Hepatocyte (in vitro differentiated cells): Measurements from ENCODE around the gene ZNF547. TPM values are rescaled to one million over a fixed set of nuclear protein-coding genes. Genes with fewer than 3 reads are reported as not detected.

Experiments used
- DNase-seq: peaks from one replicate; pipeline ENCODE4 v3.0.0-alpha.2; 2016; ENCODE audit warnings: low spot score
- H2AFZ ChIP-seq: fragments of 200-600 bp; sonication (generic); 2 replicates; pipeline ENCODE4 v1.6.0; 2016; ENCODE audit warnings: antibody characterized with exemption, mild to moderate bottlenecking
- H3K27ac ChIP-seq: fragments of 200-600 bp; sonication (generic); 2 replicates; pipeline ENCODE4 v1.5.1; 2016; ENCODE audit warnings: mild to moderate bottlenecking
- H3K27me3 ChIP-seq: fragments of 200-600 bp; sonication (generic); 2 replicates; pipeline ENCODE4 v1.6.1; 2016
- H3K36me3 ChIP-seq: fragments of 200-600 bp; sonication (generic); replicated peaks from 2 replicates; pipeline ENCODE4 v1.5.1; 2016; ENCODE audit warnings: low read depth; ENCODE audit not compliant: insufficient read depth
- H3K4me1 ChIP-seq: fragments of 200-600 bp; sonication (generic); 2 replicates; pipeline ENCODE4 v1.5.1; 2016; ENCODE audit warnings: mild to moderate bottlenecking, moderate library complexity; ENCODE audit not compliant: insufficient read depth
- H3K4me2 ChIP-seq: fragments of 200-600 bp; sonication (generic); 2 replicates; pipeline ENCODE4 v1.6.0; 2016
- H3K4me3 ChIP-seq: fragments of 200-600 bp; sonication (generic); 2 replicates; pipeline ENCODE4 v1.5.1; 2016; ENCODE audit warnings: mild to moderate bottlenecking
- H3K79me2 ChIP-seq: fragments of 200-600 bp; sonication (generic); 2 replicates; pipeline ENCODE4 v1.6.0; 2017; ENCODE audit warnings: mild to moderate bottlenecking
- H3K9me2 ChIP-seq: fragments of 200-600 bp; sonication (generic); replicated peaks from 2 replicates; pipeline ENCODE4 v1.6.0; 2017; ENCODE audit warnings: mild to moderate bottlenecking; ENCODE audit not compliant: insufficient read depth
- H3K9me3 ChIP-seq: fragments of 200-600 bp; sonication (generic); 2 replicates; pipeline ENCODE4 v1.5.1; 2016; ENCODE audit warnings: low read depth, mild to moderate bottlenecking
- H4K20me1 ChIP-seq: fragments of 200-600 bp; sonication (generic); 2 replicates; pipeline ENCODE4 v1.6.0; 2016; ENCODE audit warnings: mild to moderate bottlenecking; ENCODE audit not compliant: insufficient read depth, poor library complexity, severe bottlenecking
- CTCF ChIP-seq: fragments of 200-600 bp; sonication (generic); IDR thresholded peaks from 2 replicates; pipeline ENCODE4 v1.5.1; 2016; ENCODE audit warnings: antibody characterized with exemption, mild to moderate bottlenecking; ENCODE audit not compliant: poor library complexity
- EZH2 ChIP-seq: fragments of 200-600 bp; sonication (generic); IDR thresholded peaks from 2 replicates; pipeline ENCODE4 v1.6.1; 2016; ENCODE audit warnings: antibody characterized with exemption, mild to moderate bottlenecking, borderline replicate concordance
- EZH2phosphoT487 ChIP-seq: fragments of 200-600 bp; sonication (generic); IDR thresholded peaks from one replicate; pipeline ENCODE4 v1.6.1; 2018; ENCODE audit warnings: antibody characterized with exemption, mild to moderate bottlenecking, low read depth, moderate library complexity; ENCODE audit not compliant: unreplicated experiment, severe bottlenecking
- WGBS: methylation state at CpG from one replicate; pipeline ENCODE4 v1.1.6; 2016; ENCODE audit warnings: low lambda C conversion rate; ENCODE audit errors: missing lambda C conversion rate; 5-methylcytosine and 5-hydroxymethylcytosine counted together
- polyA plus RNA-seq: library from polyadenylated mRNA; unstranded; fragments of >200 nt; fragmentation: Nextera tagmentation; extraction: Ambion mirVana; gene quantifications from 2 replicates; pipeline ENCODE4 v1.2.1, GENCODE V29; 2016
- total RNA-seq: library from RNA; depleted of rRNA; stranded (reverse); fragments of >200 nt; gene quantifications from 2 replicates; pipeline ENCODE4 v1.2.3, GENCODE V29; 2014

The ZNF547 gene
- total and polyA plus RNA-seq, 2 experiments from 2014 or later = 1.8 to 5.2 TPM

- peak within 1 kb of the TSS; percentile 57 for H3K4me3 ChIP-seq
- peaks cover 4% of the 10 kb centered on the region for H4K20me1 ChIP-seq
- H3K4me2 ChIP-seq = peak within 1 kb of the TSS; percentile 94
- peak; percentile 98 for DNase-seq
- H2AFZ ChIP-seq = peak within 1 kb of the TSS; percentile 94
- H3K27me3 ChIP-seq = no peaks in the 10 kb centered on the region
- peaks cover 50% of the 10 kb centered on the region for H3K79me2 ChIP-seq
- peak within 1 kb of the TSS; percentile 95 for H3K27ac ChIP-seq
- no peak for TF ChIP-seq CTCF
- TF ChIP-seq EZH2 = no peak
- no peak for TF ChIP-seq EZH2phosphoT487
- peaks cover 9% of the 10 kb centered on the region for H3K4me1 ChIP-seq
- H3K9me3 ChIP-seq = no peaks in the 10 kb centered on the region
- WGBS = 1% methylated on average over 50 of the region's 50 CpGs
- H3K36me3 ChIP-seq = no peaks in the 10 kb centered on the region
- no peaks in the 10 kb centered on the region for H3K9me2 ChIP-seq
Observed at GRCh38 chr19:57389730-57390598, 26.6 kb downstream of the ZNF547 start, which contains the start of gene ZNF548. Gene ZNF548, plus strand, starts transcription at chr19:57389854. Its CDS starts 246 bp downstream, at chr19:57390100.

GRCh38 chr19:57395710-57396109, 32.4 kb downstream of the ZNF547 start:
- DNase-seq = no peak
- no peak overlapping the region for H3K4me2 ChIP-seq
- H3K27ac ChIP-seq = no peak overlapping the region
- peaks cover 8% of the 10 kb centered on the region for H3K36me3 ChIP-seq
- H3K27me3 ChIP-seq = no peaks in the 10 kb centered on the region
- peaks cover 45% of the 10 kb centered on the region for H3K79me2 ChIP-seq
- no peak overlapping the region for H2AFZ ChIP-seq
- peaks cover 8% of the 10 kb centered on the region for H3K4me1 ChIP-seq
- TF ChIP-seq EZH2phosphoT487 (no peak), EZH2 (no peak), CTCF (no peak)
- H3K9me2 ChIP-seq = no peaks in the 10 kb centered on the region
- WGBS = 92% methylated on average over 5 of the region's 5 CpGs
- peaks cover 4% of the 10 kb centered on the region for H4K20me1 ChIP-seq
- H3K9me3 ChIP-seq = no peaks in the 10 kb centered on the region
- no peak overlapping the region for H3K4me3 ChIP-seq

GRCh38 chr19:57398868-57399267, 35.5 kb downstream of the ZNF547 start:
- no peak overlapping the region for H3K4me3 ChIP-seq
- peaks cover 15% of the 10 kb centered on the region for H3K79me2 ChIP-seq
- H4K20me1 ChIP-seq = no peaks in the 10 kb centered on the region
- H3K27ac ChIP-seq = no peak overlapping the region
- no peaks in the 10 kb centered on the region for H3K27me3 ChIP-seq
- no peak for DNase-seq
- H2AFZ ChIP-seq = no peak overlapping the region
- peaks cover 8% of the 10 kb centered on the region for H3K36me3 ChIP-seq
- H3K4me2 ChIP-seq = no peak overlapping the region
- TF ChIP-seq EZH2phosphoT487 = no peak
- over 99% methylated on average over 5 of the region's 5 CpGs for WGBS
- no peaks in the 10 kb centered on the region for H3K4me1 ChIP-seq
- H3K9me2 ChIP-seq = no peaks in the 10 kb centered on the region
- no peaks in the 10 kb centered on the region for H3K9me3 ChIP-seq
